Activated T-cell treated with anti-CD3 and anti-CD28 coated beads for 1 hour (primary cell): ENCODE measurements around the gene KCNMB2.
"Not testable (repeated sequence)": the region's sequence is repeated elsewhere in the genome, so short reads cannot be mapped to it uniquely, and the experiment has no call there.

Source experiments
- DNase-seq: peaks from one replicate; pipeline ENCODE4 v3.0.0-alpha.2; 2020; ENCODE audit warnings: low read depth

KCNMB2 gene

GRCh38 chr3:178705925-178706324 lies 169.7 kb downstream of the KCNMB2 start:
- DNase-seq: no peak

DNA sequence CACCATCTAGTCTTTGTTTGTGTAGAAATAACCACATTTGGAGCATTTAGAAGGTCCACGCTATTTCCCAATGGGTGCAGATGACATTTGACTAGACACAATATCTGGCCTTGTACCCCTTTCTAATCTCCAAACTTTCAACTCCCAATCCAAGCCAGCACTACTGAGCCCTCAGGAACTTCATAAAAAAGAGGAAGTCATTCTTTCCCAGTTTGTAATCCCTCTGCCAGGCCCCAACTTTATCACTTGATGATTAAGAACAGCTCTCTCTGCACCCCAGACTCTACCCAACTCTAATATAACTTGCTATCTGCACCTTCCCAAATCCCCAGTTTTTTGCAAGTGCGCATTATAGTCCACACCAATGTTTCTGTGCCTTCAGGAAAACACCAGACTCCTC lies 170.2 kb downstream of the KCNMB2 start:
- no peak for DNase-seq

DNA sequence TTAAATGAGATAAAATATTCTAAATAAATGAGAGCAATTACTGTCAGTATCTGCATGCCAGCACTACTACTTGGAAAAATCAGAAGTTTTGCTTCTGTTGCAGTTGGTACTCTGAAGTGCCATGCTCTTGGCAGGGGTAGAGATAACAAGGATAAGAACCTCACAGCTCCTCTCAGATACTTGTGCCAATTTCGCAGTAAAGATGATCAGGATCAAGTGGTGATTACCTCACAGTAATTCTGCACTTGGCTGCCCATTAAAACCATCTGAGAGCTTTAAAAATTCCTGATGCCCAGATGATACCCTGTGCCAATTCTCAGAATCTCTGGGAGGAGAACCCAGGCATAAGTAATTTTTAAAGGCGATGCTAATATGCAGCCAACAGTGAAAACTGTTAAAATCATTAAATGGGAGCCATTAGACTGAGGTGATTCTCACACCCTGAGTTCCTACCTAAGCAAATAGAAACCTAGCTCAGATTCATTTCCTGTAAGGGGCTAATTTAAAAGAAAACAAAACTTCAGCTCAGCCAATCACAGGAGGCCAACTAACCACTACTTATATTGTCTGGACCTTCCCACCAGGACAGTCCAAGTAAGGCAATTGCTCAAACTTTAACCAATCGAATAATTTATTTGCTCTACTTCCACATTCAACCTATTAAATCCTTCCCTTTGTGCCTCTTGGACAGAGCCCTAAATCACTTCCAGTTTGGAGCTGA lies 171.2 kb downstream of the KCNMB2 start:
- no peak for DNase-seq

GRCh38 chr3:178709051-178709450 lies 172.8 kb downstream of the KCNMB2 start:
- no peak for DNase-seq

DNA sequence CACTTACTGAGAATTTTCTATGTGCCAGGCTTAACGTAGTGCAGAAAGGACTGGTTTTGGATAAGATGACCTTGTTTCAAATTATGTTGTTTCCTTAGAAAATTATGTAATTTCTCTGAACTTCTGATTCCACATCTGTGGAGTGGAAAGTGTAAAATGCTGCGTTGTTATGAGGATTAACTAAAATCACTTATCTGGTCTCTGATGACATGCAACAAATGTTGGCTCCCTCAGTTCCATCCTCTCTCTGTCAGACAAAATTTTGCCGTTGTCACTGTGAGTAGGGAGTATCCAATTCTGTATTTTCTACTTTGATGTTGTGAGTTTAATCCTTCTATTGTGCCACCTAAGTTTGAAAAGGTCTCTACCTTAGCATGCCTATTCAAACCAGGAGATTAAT lies 175.5 kb downstream of the KCNMB2 start:
- no peak for DNase-seq

DNA sequence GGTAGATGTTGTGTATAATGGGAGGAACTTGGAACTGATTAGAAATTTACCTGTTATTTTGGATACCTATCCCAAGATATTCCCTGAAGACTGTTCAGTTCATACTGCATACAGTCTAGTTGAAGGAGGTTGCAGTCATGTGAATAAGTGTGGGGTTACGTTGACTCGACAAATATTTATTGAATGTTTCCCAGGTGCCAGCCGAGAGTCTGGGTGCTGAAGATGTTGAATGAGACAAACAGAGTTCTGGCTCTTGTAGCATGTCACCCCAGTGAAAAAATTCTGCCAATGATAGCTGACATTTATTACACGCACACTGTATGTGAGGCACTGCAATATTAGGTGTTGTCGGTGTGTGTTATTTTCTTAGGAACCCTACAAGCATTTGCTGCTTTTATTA lies 176.0 kb downstream of the KCNMB2 start:
- DNase-seq: no peak

- DNase-seq: no peak
These were observed 178.9 kb downstream of the KCNMB2 start for GRCh38 chr3:178714925-178715832.

GRCh38 chr3:178718995-178719635 lies 182.9 kb downstream of the KCNMB2 start:
- DNase-seq: no peak

DNA sequence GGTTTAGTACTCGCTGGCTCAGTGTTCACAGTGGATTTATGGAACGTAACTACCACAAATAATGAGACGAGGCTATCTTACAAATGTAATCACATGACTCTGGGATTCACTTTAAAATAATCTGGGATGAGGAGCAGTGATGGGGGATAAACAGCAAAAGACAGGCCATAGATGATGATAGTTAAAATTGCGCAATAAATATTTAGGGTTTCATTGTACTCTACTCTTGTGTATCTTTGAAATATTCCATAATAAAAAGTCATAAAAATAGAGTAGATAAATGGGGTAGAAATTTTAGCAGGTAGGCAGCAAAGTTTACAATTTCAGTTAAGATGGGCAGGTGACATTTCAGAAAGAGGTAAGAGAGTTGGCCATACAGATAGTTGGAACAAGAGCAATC lies 196.6 kb downstream of the KCNMB2 start:
- no peak for DNase-seq

DNA sequence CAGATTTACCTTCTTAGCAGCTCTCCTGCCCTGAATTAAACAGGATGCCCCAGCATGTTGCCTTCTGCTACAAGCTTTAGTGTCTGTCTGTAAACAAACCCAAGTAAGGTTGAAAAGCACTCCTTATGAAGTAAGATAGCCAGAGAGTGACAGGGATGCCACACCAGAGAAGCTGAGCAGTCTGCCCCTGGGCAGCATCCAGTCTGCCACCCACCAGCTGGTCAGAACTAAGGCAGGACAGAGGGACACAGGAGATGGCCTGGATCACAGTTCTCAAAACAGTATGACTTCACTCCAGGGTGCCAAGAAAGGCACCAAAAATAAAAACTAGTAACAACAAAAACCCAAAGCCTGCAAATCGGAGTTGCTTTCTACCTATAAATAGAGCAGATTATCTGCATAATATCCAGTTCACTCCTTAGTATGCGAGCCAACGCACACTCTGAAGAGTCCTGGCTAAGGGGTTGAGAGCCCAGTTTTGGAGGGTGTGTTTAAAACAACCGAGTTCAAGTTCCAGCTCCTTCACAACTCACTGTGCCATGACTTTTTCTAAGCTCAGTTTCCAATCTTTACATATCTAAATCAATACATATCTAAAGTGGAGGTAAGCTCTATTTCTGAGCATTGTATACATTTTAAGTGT lies 198.9 kb downstream of the KCNMB2 start:
- DNase-seq: no peak

- DNase-seq: no peak
These were observed 200.1 kb downstream of the KCNMB2 start for GRCh38 chr3:178736300-178736699.

DNA sequence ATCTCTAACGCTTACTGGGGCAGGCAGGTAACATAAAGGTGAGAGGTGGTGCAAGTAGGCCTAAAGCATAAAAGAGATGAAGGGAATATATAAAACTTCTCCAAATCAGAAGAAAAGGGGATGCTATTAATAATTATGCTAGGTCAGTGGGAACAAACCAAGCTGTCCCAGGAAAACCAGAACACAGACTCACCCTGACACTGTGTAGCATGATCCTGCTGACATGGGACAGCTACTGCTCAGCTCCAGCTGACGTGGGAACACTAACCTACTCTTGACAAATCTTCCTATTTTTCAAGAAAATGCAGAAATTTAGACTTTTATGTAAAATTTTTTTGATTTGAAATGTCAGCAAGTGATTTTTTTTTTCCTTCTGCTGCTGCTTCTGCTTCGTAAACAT lies 203.5 kb downstream of the KCNMB2 start:
- no peak for DNase-seq

GRCh38 chr3:178741020-178741419 lies 204.8 kb downstream of the KCNMB2 start:
- DNase-seq: no peak

GRCh38 chr3:178743297-178743696 lies 207.1 kb downstream of the KCNMB2 start:
- DNase-seq: no peak

DNA sequence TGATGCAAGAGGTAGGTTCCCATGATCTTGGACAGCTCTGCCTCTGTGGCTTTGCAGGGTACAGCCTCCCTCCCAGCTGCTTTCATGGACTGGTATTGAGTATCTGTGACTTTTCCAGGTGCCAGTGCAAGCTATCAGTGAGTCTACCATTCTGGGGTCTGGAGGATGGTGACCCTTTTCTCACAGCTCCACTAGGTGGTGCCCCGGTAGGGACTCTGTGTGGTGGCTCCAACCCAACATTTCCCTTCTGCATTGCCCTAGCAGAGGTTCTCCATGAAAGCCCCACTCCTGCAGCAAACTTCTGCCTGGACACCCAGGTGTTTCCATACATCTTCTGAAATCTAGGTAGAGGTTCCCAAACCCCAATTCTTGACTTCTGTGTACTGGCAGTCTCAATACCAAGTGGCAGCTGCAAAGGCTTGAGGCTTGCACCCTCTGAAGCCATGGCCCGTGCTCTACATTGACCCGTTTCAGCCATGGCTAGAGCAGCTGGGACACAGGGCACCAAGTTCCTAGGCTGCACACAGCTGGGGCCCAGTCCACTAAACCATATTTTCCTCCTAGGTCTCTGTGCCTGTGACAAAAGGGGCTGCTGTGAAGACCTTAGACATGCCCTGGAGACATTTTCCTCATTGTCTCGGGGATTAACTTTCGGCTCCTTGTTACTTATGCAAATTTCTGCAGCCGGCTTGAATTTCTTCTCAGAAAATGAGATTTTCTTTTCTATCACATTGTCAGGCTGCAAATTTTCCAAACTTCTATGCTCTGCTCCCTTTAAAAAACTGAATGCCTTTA lies 209.8 kb downstream of the KCNMB2 start:
- not testable (repeated sequence) for DNase-seq

GRCh38 chr3:178748874-178749273 lies 212.6 kb downstream of the KCNMB2 start:
- DNase-seq: no peak

DNA sequence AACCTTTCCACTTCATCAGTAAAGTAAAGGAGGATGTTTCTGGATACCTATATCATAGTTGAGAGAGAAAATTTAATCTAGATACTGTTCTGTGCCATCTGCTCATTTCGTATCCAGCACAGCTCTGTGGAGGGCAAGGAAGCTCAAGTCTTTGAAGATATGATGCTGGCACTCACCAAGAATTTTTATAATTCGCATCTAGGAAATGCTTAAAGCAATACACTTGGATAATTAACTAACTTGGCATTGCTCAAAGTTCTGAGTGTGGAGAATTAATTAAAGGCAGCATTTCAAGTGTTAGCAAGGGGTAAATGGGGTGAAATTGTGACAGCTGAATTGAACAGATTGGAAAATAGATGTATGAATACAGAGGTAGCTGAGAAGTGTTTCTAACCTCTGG lies 213.2 kb downstream of the KCNMB2 start:
- no peak for DNase-seq

GRCh38 chr3:178750639-178751300 lies 214.5 kb downstream of the KCNMB2 start:
- DNase-seq: no peak

GRCh38 chr3:178752843-178753242 lies 216.6 kb downstream of the KCNMB2 start:
- DNase-seq: no peak

DNA sequence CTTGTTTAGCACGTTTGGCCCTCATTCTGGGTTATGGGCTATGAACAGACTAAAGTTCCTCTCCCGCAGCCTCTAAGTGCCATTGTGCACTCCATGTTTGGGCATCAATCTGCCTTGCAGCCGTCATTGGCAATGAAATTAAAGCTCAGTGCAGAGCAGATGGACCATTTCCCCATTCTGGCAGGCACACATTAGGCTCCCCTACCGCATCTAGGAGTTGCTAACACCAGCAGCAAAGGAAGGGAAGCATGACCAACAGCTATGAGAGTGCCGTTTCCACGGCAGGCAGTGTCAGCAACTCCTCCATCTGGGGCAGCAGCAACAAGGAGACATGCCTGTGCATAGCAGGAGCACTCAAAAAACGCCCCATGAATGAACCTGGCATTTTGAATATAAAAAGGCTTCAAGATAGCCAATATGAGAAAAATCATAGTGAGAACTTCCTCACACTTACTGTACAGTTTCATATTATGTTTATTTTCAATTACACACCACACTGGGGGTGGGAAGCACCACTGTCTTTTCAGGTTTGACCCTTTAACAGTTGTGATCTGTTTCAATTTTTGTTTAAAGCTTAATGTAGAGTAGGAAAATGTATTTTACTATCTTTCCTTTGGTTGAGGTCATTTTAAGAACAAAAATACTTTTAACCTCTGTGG lies 218.7 kb downstream of the KCNMB2 start:
- no peak for DNase-seq
